ENCODE measurements around the gene ALDH3B2.

Gene ALDH3B2

GRCh38 chr11:67646535-67647336 lies 27.7 kb downstream of the ALDH3B2 start:
- no peak for TF ChIP-seq CTCF (IDR thresholded peaks at IDR 0.05)

GRCh38 chr11:67645521-67646461 lies 28.6 kb downstream of the ALDH3B2 start:
- no peak for TF ChIP-seq CTCF (IDR thresholded peaks at IDR 0.05)

- no peak for TF ChIP-seq CTCF (IDR thresholded peaks at IDR 0.05)
These were observed 29.7 kb downstream of the ALDH3B2 start for GRCh38 chr11:67644472-67645418.

- TF ChIP-seq CTCF (IDR thresholded peaks at IDR 0.05) = peak; percentile 39; the same call in 1 of the 2 replicates
These were observed 30.4 kb downstream of the ALDH3B2 start for GRCh38 chr11:67644042-67644441.

GRCh38 chr11:67642173-67643120 lies 32.0 kb downstream of the ALDH3B2 start:
- TF ChIP-seq CTCF (IDR thresholded peaks at IDR 0.05) = no peak

- no peak for TF ChIP-seq CTCF (IDR thresholded peaks at IDR 0.05)
These were observed 32.9 kb downstream of the ALDH3B2 start for GRCh38 chr11:67641338-67642172.

Measured in LNCAP (cell line).